Stimulated activated CD4-positive, alpha-beta T cell treated with anti-CD3 and anti-CD28 coated beads, Interleukin-15, amount 100 ng/mL, for 48 hours (primary cell): ENCODE data around the gene LYRM9.
"Not testable (repeated sequence)": the region's sequence is repeated elsewhere in the genome, so short reads cannot be mapped to it uniquely, and the experiment has no call there.

Experiments used
- DNase-seq, 2 donors: peaks; one replicate each; pipeline ENCODE4 v3.0.0-alpha.2; 2020; ENCODE audit warnings: low read depth in 2 of 2

LYRM9 gene

DNA sequence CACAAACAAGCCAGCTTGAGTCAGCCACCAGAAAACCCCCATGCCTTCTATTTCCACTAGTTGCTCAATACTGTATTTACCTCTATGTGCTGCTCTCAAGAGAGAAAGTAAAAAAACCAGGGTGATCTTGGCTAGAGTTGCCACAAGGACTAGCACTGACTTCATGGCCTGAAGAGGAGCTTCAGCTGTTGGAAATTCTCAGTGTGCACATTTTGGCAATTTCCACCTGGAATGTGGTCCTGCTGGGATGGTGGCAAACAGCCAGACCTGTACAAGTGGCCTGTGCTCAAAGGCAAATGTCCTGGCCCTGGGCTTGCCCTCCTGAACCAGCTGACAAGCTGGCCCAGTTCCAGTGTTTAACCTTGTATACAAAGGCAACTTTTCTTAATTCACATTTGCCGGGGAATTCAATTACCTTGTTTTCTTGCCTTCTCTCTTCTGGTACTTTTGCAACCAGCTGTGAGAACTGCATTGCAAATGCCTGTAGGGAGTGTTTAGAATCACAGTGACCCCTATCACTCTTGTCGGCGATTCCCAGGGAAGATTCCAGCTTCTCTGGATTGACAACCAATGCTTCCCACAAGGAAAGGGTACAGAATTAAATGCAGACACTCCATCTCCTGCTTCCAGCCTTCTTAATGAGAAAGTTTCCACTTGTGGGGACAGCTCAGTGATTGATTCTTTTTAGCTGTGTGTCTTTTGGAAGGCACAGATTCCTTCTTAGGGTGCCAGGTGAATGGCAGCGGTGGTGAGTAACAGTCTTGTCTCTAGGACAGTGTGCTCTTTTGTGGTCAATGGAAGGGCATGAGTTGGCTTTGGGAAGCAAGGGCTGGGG lies 53.4 kb downstream of the LYRM9 start:
- not testable (repeated sequence) for DNase-seq

DNA sequence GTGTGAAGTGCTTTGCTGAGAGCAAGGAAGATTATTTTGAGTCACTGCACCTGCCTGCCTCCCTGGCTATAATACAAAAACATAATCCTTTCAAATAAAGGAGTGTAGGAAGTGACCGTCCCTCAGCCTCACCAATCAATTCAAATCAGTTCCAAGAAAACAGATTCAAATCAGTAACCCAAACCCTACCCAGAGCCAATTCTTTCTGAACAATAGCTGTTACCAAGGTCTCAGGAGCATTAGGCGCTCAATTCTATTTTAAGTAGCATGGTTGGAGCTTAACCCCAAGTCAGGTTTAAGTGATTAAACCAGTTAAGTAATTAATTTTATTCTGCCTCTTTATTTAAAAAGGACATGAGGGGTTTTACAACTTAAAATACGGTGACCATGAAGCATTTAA lies 54.6 kb downstream of the LYRM9 start:
- not testable (repeated sequence) for DNase-seq

DNA sequence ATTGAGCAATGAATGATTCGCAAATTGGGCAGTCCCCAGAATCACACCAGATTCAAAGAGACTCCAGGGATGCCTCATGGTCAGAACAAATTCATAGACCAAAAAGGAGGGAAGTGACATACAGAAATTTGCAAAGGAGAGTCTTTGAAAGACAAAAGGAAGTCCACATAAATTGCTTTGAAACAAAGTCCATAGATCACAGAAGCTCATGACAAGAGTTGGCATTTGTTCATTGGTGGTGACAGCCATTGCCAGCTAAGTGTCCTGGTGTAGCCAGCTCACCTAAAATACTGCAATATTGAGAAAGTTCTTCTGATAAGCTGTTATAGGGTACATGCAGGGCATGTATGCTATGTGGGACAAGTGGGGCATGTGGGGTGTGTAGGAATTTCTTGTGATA lies 55.4 kb downstream of the LYRM9 start:
- DNase-seq: not testable (repeated sequence)

DNA sequence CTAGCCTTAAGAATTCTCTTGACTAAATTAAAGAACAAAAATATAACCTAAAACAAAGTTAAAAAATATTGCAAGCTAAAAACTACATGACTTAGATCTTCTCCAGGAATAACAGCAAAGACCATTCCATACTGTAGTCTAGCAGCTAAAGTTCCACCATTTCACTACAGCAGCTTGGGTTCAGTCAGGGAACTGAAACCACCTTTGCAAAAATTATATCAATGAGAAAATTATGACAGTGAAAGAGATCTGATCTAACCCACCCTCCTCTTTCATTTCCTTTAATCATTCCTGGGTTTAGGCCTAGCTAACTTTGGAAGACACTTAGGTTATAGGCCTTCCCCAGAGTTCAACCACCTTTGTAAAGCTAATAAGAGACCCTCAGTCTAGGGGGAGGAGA lies 56.5 kb downstream of the LYRM9 start:
- DNase-seq: no peak

DNA sequence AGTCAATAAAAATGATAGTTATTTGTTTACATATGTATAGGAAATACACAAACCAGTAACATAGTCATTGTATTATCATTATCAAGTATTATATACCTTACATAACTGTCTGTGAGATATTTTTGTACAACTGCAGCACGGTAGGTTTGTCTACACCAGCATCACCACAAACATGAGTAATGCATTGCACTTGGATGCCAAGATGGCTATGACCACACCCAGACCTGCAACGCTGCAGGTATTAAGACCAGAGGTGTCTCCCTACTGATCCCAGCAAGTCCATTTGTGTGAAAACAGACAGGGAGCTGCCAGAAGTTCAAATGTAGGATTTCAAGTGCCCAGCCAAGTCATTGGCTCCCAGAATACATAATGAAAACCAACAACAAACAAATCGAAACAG lies 58.6 kb downstream of the LYRM9 start:
- no peak for DNase-seq

DNA sequence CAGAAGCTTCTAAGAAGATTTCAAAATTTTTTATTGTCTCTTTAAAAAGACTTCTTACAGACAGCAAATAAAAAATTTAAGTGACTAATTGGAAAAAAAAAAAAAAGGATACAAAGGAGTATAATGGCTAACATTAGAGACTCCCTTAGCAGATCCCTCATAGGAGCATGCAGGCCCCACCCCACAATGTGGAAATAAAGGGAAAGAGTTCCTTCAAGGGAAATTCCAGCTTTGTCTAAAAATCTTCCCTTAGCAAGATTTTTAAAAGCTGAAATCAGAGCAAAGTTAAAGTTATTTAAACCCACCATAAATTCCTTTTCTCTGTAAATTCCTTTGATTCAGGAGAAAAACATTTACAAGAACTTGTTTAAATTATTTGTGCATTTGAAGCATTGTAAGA lies 60.3 kb downstream of the LYRM9 start:
- no peak for DNase-seq

DNA sequence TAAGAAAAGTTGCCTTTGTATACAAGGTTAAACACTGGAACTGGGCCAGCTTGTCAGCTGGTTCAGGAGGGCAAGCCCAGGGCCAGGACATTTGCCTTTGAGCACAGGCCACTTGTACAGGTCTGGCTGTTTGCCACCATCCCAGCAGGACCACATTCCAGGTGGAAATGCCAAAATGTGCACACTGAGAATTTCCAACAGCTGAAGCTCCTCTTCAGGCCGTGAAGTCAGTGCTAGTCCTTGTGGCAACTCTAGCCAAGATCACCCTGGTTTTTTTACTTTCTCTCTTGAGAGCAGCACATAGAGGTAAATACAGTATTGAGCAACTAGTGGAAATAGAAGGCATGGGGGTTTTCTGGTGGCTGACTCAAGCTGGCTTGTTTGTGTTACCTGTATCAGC lies 63.3 kb downstream of the LYRM9 start:
- not testable (repeated sequence) for DNase-seq

DNA sequence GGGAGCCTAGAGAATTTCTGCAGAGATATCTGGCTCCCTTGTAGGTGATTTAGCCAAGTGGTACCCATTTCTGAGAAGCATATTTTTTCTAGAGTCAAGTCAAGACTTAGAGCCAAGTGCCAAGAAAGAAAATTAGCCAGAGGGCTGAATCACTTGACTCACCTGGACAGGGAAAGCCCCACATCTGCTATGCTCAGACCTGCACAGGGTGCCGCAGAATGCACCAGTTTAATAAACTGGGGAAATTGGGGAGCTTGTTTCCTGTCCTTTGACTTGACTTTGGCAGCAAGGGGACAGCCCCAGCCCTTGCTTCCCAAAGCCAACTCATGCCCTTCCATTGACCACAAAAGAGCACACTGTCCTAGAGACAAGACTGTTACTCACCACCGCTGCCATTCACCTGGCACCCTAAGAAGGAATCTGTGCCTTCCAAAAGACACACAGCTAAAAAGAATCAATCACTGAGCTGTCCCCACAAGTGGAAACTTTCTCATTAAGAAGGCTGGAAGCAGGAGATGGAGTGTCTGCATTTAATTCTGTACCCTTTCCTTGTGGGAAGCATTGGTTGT lies 63.9 kb downstream of the LYRM9 start:
- not testable (repeated sequence) for DNase-seq
